Measurements from ENCODE around the gene IAPP. TPM values are rescaled to one million over a fixed set of nuclear protein-coding genes. Genes with fewer than 3 reads are reported as not detected.
"Not testable (repeated sequence)": the region's sequence is repeated elsewhere in the genome, so short reads cannot be mapped to it uniquely, and the experiment has no call there.

Gene IAPP
- total RNA-seq, 1 donor from 2014 or later: not detected

- H3K4me3 ChIP-seq: no peak overlapping the region
- intact Hi-C loops (cut with DNase I): no loop called here
- no peaks in the 10 kb centered on the region for H3K9me3 ChIP-seq
- H3K27ac ChIP-seq: no peak overlapping the region
- DNase-seq: no peak
- H3K4me1 ChIP-seq: no peaks in the 10 kb centered on the region
- ATAC-seq: no peak
- no peaks in the 10 kb centered on the region for H3K36me3 ChIP-seq
- no peaks in the 10 kb centered on the region for H3K27me3 ChIP-seq (ENCODE audit: low read depth)
- TF ChIP-seq CTCF (IDR thresholded peaks at IDR 0.05): no peak
Observed at GRCh38 chr12:21379218-21379617, 6.5 kb downstream of the IAPP start.

- H3K9me3 ChIP-seq; H3K36me3 ChIP-seq; H3K27ac ChIP-seq; H3K27me3 ChIP-seq (ENCODE audit: low read depth); ATAC-seq; H3K4me1 ChIP-seq; H3K4me3 ChIP-seq; intact Hi-C loops (cut with DNase I); DNase-seq: not testable (repeated sequence)
Observed at GRCh38 chr12:21381320-21381719, 8.6 kb downstream of the IAPP start.

- ATAC-seq: no peak
- H3K27me3 ChIP-seq (ENCODE audit: low read depth): no peaks in the 10 kb centered on the region
- intact Hi-C loops (cut with DNase I): no loop called here
- H3K4me1 ChIP-seq: no peaks in the 10 kb centered on the region
- H3K36me3 ChIP-seq: no peaks in the 10 kb centered on the region
- no peak overlapping the region for H3K27ac ChIP-seq
- no peak overlapping the region for H3K4me3 ChIP-seq
- no peak for TF ChIP-seq CTCF (IDR thresholded peaks at IDR 0.05)
- no peak for DNase-seq
- H3K9me3 ChIP-seq: no peaks in the 10 kb centered on the region
Observed at GRCh38 chr12:21384261-21384660, 11.6 kb downstream of the IAPP start.

- no peak for TF ChIP-seq CTCF (IDR thresholded peaks at IDR 0.05)
- DNase-seq: no peak
- Histone ChIP-seq H3K27me3 (ENCODE audit: low read depth) (no peaks in the 10 kb centered on the region), H3K4me1 (no peaks in the 10 kb centered on the region), H3K36me3 (no peaks in the 10 kb centered on the region), H3K27ac (no peak overlapping the region), H3K9me3 (no peaks in the 10 kb centered on the region), H3K4me3 (no peak overlapping the region)
- intact Hi-C loops (cut with DNase I): no loop called here
- ATAC-seq: no peak
Observed at GRCh38 chr12:21387174-21387573, 14.5 kb downstream of the IAPP start.

- ATAC-seq: no peak
- intact Hi-C loops (cut with DNase I): no loop called here
- Histone ChIP-seq H3K9me3 (no peaks in the 10 kb centered on the region), H3K27me3 (ENCODE audit: low read depth) (no peaks in the 10 kb centered on the region), H3K27ac (no peak overlapping the region), H3K36me3 (no peaks in the 10 kb centered on the region), H3K4me1 (no peaks in the 10 kb centered on the region), H3K4me3 (no peak overlapping the region)
- no peak for DNase-seq
- TF ChIP-seq CTCF (IDR thresholded peaks at IDR 0.05): no peak
Observed at GRCh38 chr12:21392384-21392783, 19.7 kb downstream of the IAPP start.

- H3K4me3 ChIP-seq; ATAC-seq; H3K27me3 ChIP-seq (ENCODE audit: low read depth); H3K27ac ChIP-seq; intact Hi-C loops (cut with DNase I); H3K4me1 ChIP-seq; DNase-seq; H3K9me3 ChIP-seq; H3K36me3 ChIP-seq: not testable (repeated sequence)
Observed at GRCh38 chr12:21394828-21395626, 22.3 kb downstream of the IAPP start.

All from lower lobe of right lung (tissue), 2 donors.